ENCODE results near the gene PLD4.

Gene PLD4

GRCh38 chr14:104895786-104896661 lies 28.7 kb upstream of the PLD4 start:
- no peak overlapping the region for H3K9ac ChIP-seq (ENCODE audit: low read length)
- peaks cover 10% of the 10 kb centered on the region for H3K27me3 ChIP-seq (ENCODE audit: insufficient read depth, low read length)
- no peak for TF ChIP-seq CTCF (IDR thresholded peaks at IDR 0.05; ENCODE audit: low read length)
- TF ChIP-seq EZH2 (IDR thresholded peaks at IDR 0.05; ENCODE audit: borderline replicate concordance, low read length), result no peak
- H3K79me2 ChIP-seq (ENCODE audit: insufficient read depth, low read length), result no peaks in the 10 kb centered on the region
- no peaks in the 10 kb centered on the region for H3K9me3 ChIP-seq (ENCODE audit: low read length)
- H4K20me1 ChIP-seq (ENCODE audit: insufficient read depth, low read length), result no peaks in the 10 kb centered on the region
- no peak overlapping the region for H2AFZ ChIP-seq (ENCODE audit: low read length)
- H3K36me3 ChIP-seq (ENCODE audit: insufficient read depth, low read length), result no peaks in the 10 kb centered on the region
- H3K4me1 ChIP-seq (ENCODE audit: insufficient read depth, low read length, severe bottlenecking), result peaks cover 23% of the 10 kb centered on the region
- H3F3A ChIP-seq (ENCODE audit: insufficient read depth, low read length), result no peaks in the 10 kb centered on the region
- H3K27ac ChIP-seq (ENCODE audit: low read depth, low read length, poor library complexity, severe bottlenecking), result no peak overlapping the region
- no peak overlapping the region for H3K4me3 ChIP-seq (ENCODE audit: low read depth, low read length, poor library complexity, severe bottlenecking)
- H3K4me2 ChIP-seq (ENCODE audit: low read length), result peak overlapping the region; percentile 20; the same call in 1 of the 2 replicates
- H3K9me2 ChIP-seq (ENCODE audit: low read depth, low read length), result no peaks in the 10 kb centered on the region

GRCh38 chr14:104897330-104898194 lies 27.1 kb upstream of the PLD4 start:
- no peaks in the 10 kb centered on the region for H3F3A ChIP-seq (ENCODE audit: insufficient read depth, low read length)
- no peak for TF ChIP-seq CTCF (IDR thresholded peaks at IDR 0.05; ENCODE audit: low read length)
- no peak for TF ChIP-seq EZH2 (IDR thresholded peaks at IDR 0.05; ENCODE audit: borderline replicate concordance, low read length)
- H3K9me3 ChIP-seq (ENCODE audit: low read length), result no peaks in the 10 kb centered on the region
- no peak overlapping the region for H3K4me2 ChIP-seq (ENCODE audit: low read length)
- no peak overlapping the region for H3K9ac ChIP-seq (ENCODE audit: low read length)
- H3K4me3 ChIP-seq (ENCODE audit: low read depth, low read length, poor library complexity, severe bottlenecking), result no peak overlapping the region
- H3K9me2 ChIP-seq (ENCODE audit: low read depth, low read length), result no peaks in the 10 kb centered on the region
- no peaks in the 10 kb centered on the region for H3K36me3 ChIP-seq (ENCODE audit: insufficient read depth, low read length)
- no peaks in the 10 kb centered on the region for H4K20me1 ChIP-seq (ENCODE audit: insufficient read depth, low read length)
- H3K27ac ChIP-seq (ENCODE audit: low read depth, low read length, poor library complexity, severe bottlenecking), result no peak overlapping the region
- H3K4me1 ChIP-seq (ENCODE audit: insufficient read depth, low read length, severe bottlenecking), result peaks cover 23% of the 10 kb centered on the region
- no peak overlapping the region for H2AFZ ChIP-seq (ENCODE audit: low read length)
- H3K79me2 ChIP-seq (ENCODE audit: insufficient read depth, low read length), result no peaks in the 10 kb centered on the region
- peaks cover 10% of the 10 kb centered on the region for H3K27me3 ChIP-seq (ENCODE audit: insufficient read depth, low read length)

GRCh38 chr14:104898195-104898558 lies 26.5 kb upstream of the PLD4 start:
- peaks cover 6% of the 10 kb centered on the region; the same call in 1 of the 2 replicates for H3K27me3 ChIP-seq (ENCODE audit: insufficient read depth, low read length)
- no peak overlapping the region for H3K27ac ChIP-seq (ENCODE audit: low read depth, low read length, poor library complexity, severe bottlenecking)
- no peaks in the 10 kb centered on the region for H3K36me3 ChIP-seq (ENCODE audit: insufficient read depth, low read length)
- H3K4me2 ChIP-seq (ENCODE audit: low read length), result no peak overlapping the region
- TF ChIP-seq CTCF (IDR thresholded peaks at IDR 0.05; ENCODE audit: low read length), result no peak
- TF ChIP-seq EZH2 (IDR thresholded peaks at IDR 0.05; ENCODE audit: borderline replicate concordance, low read length), result no peak
- H3F3A ChIP-seq (ENCODE audit: insufficient read depth, low read length), result no peaks in the 10 kb centered on the region
- no peaks in the 10 kb centered on the region for H3K79me2 ChIP-seq (ENCODE audit: insufficient read depth, low read length)
- H2AFZ ChIP-seq (ENCODE audit: low read length), result no peak overlapping the region
- peaks cover 23% of the 10 kb centered on the region for H3K4me1 ChIP-seq (ENCODE audit: insufficient read depth, low read length, severe bottlenecking)
- H3K9me3 ChIP-seq (ENCODE audit: low read length), result no peaks in the 10 kb centered on the region
- no peak overlapping the region for H3K4me3 ChIP-seq (ENCODE audit: low read depth, low read length, poor library complexity, severe bottlenecking)
- no peak overlapping the region for H3K9ac ChIP-seq (ENCODE audit: low read length)
- no peaks in the 10 kb centered on the region for H4K20me1 ChIP-seq (ENCODE audit: insufficient read depth, low read length)
- H3K9me2 ChIP-seq (ENCODE audit: low read depth, low read length), result no peaks in the 10 kb centered on the region

Data from OCI-LY1 (cell line).